Amniotic stem cell (primary cell): Measurements from ENCODE around the gene DNHD1.

Experiments
- DNase-seq: peaks from one replicate; lab custom pipeline; 2025; lab: John Stamatoyannopoulos, UW

The DNHD1 gene

GRCh38 chr11:6565325-6565724, 68.2 kb downstream of the DNHD1 start:
- no peak for DNase-seq

GRCh38 chr11:6565988-6566703, 69.1 kb downstream of the DNHD1 start:
- DNase-seq, result no peak

GRCh38 chr11:6566704-6567370, 69.8 kb downstream of the DNHD1 start:
- no peak for DNase-seq

- no peak for DNase-seq
Observed at GRCh38 chr11:6567371-6567745, 70.3 kb downstream of the DNHD1 start.

GRCh38 chr11:6568191-6568918, 71.3 kb downstream of the DNHD1 start:
- no peak for DNase-seq

GRCh38 chr11:6569706-6570105, 72.6 kb downstream of the DNHD1 start:
- no peak for DNase-seq

- no peak for DNase-seq
Observed at GRCh38 chr11:6570691-6571427, 73.8 kb downstream of the DNHD1 start.

- no peak for DNase-seq
Observed at GRCh38 chr11:6571434-6572008, 74.4 kb downstream of the DNHD1 start.

GRCh38 chr11:6572215-6572614, 75.1 kb downstream of the DNHD1 start:
- DNase-seq, result no peak

GRCh38 chr11:6574816-6575715, 78.0 kb downstream of the DNHD1 start:
- DNase-seq, result no peak

- no peak for DNase-seq
Observed at GRCh38 chr11:6576471-6577373, 79.6 kb downstream of the DNHD1 start.

- DNase-seq, result no peak
Observed at GRCh38 chr11:6578134-6578533, 81.1 kb downstream of the DNHD1 start.

- no peak for DNase-seq
Observed at GRCh38 chr11:6579681-6580080, 82.6 kb downstream of the DNHD1 start.

GRCh38 chr11:6583584-6583983, 86.5 kb downstream of the DNHD1 start:
- no peak for DNase-seq

GRCh38 chr11:6584528-6584927, 87.4 kb downstream of the DNHD1 start:
- DNase-seq, result no peak

GRCh38 chr11:6586434-6587359, 89.6 kb downstream of the DNHD1 start:
- DNase-seq, result no peak

GRCh38 chr11:6587360-6587953, 90.4 kb downstream of the DNHD1 start:
- DNase-seq, result no peak

- DNase-seq, result no peak
Observed at GRCh38 chr11:6588018-6588417, 90.9 kb downstream of the DNHD1 start.
